Activated naive CD4-positive, alpha-beta T cell treated with anti-CD3 and anti-CD28 coated beads, Interleukin-2, amount 50 U/mL, for 24 hours (primary cell): Measurements from ENCODE around the gene CLDN6.

Experiments
- H3K27ac Mint-ChIP-seq: one replicate; pipeline ENCODE4 v1.8.0; 2021; ENCODE audit warnings: mild to moderate bottlenecking, mixed read lengths
- H3K27me3 Mint-ChIP-seq: one replicate; pipeline ENCODE4 v1.8.0; 2021; ENCODE audit warnings: mixed read lengths
- H3K36me3 Mint-ChIP-seq: one replicate; pipeline ENCODE4 v1.8.0; 2021; ENCODE audit warnings: mixed read lengths
- H3K4me1 Mint-ChIP-seq: one replicate; pipeline ENCODE4 v1.8.0; 2021; ENCODE audit warnings: mixed read lengths
- H3K4me3 Mint-ChIP-seq: one replicate; pipeline ENCODE4 v1.8.0; 2021; ENCODE audit warnings: mild to moderate bottlenecking, mixed read lengths
- H3K9me3 Mint-ChIP-seq: one replicate; pipeline ENCODE4 v1.8.0; 2021; ENCODE audit warnings: mixed read lengths

The CLDN6 gene

DNA sequence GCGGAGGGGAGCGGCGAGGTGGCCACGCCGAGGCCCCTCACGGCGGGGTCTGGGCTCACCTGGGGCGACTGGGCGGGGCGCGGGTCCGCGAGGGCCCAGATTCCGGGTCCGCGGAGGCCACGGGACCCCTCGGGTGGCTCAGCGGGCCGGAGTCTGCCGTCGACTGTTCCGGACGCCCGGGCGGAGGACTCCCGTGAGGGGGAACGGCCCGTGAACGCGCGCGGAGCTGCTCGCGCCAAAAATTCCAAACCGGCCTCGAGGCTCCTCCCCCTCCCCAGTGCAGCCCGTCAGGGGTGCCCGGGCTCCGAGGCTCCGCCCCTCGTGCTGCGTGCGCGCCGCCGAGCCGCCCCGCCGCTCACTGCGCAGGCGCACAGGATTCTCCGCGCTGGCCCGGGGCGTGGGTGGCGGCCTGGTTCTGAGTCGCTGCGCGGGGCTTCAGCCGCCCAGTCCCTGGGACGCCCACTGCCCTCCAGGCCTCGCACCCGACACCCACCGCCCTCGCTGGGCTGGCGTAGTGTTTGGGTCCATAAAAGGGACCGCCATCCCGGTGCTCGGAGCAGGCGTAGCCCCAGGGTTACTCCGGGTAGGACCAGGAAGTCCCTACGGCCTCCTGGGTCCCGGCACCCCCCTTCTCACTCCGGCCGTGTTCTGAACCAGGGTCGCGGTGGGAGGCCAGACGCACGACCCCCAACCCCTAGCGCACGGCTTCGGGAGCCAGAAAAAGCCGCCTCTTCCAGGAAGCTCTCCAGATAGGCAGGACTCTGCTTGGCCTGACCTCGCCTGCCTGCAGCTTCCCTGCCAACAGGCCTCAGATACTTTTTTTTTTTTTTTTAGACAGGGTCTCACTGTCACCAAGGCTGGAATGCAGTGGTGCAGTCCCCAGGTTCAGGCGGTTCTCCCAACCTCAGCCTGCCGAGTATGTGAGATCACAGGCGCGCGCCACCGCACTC is 37.5 kb downstream of the CLDN6 start, which contains the start of gene PKMYT1:
Gene PKMYT1, minus strand, starts transcription at position 220 of the 950 bp plus-strand sequence. CDS start 789 bp downstream, outside the sequence.
- no peaks in the 10 kb centered on the region for H3K9me3 Mint-ChIP-seq
- H3K4me1 Mint-ChIP-seq: peaks cover 16% of the 10 kb centered on the region
- peak within 1 kb of the TSS; percentile 85 for H3K4me3 Mint-ChIP-seq
- no peaks in the 10 kb centered on the region for H3K36me3 Mint-ChIP-seq
- H3K27me3 Mint-ChIP-seq: no peaks in the 10 kb centered on the region
- H3K27ac Mint-ChIP-seq: no peak within 1 kb of the TSS

DNA sequence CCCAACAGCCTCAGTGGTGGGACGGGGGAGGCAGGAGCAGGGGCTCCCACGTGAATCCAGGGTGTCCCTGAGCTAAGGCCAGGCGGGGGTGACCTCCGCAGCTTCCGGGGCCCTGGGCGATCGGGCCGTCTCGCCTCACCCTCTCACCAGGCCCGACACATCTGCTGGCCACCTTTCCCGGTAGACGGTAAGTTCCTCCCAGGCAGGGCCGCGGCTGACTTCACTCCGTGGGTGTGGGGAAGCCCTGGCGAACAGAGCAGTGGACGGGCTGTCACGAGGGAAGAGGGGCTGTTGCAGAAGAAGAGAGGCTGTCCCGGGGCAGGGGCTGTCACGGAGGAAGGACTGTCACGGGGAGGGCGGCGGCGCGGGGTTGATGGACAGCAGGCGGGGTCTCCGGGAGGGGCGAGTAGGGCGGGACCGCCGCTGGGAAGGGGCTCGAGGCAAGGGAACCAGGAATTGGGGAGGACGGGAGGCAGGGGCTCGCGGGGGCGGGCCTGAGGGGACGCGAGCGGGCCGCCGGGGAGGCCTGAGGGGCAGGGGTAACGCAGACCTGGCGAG is 38.2 kb downstream of the CLDN6 start:
- Mint-ChIP-seq H3K4me3 (peak overlapping the region; percentile 74), H3K27ac (no peak overlapping the region), H3K36me3 (no peaks in the 10 kb centered on the region), H3K27me3 (no peaks in the 10 kb centered on the region), H3K4me1 (peaks cover 16% of the 10 kb centered on the region), H3K9me3 (no peaks in the 10 kb centered on the region)

DNA sequence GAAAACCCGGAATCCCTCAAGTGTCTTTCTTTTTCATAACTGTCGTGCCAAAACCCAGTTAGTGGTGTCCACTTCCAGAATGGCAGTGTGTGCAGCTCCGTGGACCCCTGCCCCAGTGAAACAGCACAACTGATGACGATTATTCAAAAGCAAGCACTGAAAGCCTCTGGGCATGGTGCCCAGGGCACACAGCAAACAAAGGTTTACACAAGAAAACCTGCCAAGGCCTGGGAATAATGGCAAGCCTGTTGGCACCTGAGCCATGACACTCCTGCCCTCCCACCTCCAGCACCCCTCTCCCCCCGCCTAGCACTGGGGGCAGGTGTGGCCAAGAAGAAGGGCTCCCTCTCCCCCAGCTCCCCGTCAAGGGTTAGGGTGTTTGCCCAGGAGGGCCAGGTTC is 40.5 kb downstream of the CLDN6 start:
- H3K9me3 Mint-ChIP-seq: no peaks in the 10 kb centered on the region
- no peak overlapping the region for H3K4me3 Mint-ChIP-seq
- H3K27me3 Mint-ChIP-seq: no peaks in the 10 kb centered on the region
- H3K27ac Mint-ChIP-seq: no peak overlapping the region
- peaks cover 12% of the 10 kb centered on the region for H3K4me1 Mint-ChIP-seq
- no peaks in the 10 kb centered on the region for H3K36me3 Mint-ChIP-seq

DNA sequence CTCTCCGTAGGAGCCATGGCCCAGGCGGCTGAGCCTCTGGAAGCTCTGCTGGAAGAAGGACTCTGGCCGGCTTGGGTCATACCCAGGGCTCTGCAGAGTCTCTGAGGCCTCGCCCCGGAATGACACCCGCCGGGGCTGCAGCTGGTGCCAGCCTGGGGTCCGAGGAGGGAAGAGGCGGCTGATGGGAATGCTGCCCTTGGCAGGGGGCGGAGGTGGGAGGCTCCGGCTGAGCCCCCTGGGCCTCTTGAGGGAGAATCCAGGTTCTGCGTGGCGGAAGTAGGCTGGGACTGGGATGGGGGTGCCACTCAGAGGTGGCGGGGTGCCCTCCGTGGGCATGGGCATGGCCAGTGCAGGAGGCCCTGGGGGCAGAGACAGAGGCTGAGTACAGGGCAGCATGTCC is 41.3 kb downstream of the CLDN6 start:
- no peaks in the 10 kb centered on the region for H3K9me3 Mint-ChIP-seq
- H3K27me3 Mint-ChIP-seq: peaks cover 2% of the 10 kb centered on the region
- no peak overlapping the region for H3K27ac Mint-ChIP-seq
- peaks cover 10% of the 10 kb centered on the region for H3K4me1 Mint-ChIP-seq
- H3K4me3 Mint-ChIP-seq: no peak overlapping the region
- H3K36me3 Mint-ChIP-seq: no peaks in the 10 kb centered on the region

DNA sequence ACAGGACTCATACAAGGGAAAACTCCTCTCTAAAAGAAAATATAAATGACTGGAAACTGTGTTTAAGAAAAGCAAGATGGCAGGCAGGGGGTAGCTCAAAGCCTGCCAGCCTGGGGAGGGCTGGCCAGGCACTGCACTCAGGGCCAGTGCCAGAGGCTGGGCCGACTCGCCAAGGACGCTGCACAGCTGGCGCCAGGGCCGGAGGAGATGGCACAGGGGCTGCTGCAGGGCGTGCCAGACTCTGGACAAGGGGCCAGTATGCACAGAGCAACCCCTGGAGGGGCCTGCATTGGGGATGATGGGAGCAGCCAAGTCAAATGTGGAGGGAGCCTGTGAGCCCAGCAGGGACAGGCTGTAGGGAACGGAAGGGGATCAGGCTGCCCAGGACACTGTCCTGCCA is 41.8 kb downstream of the CLDN6 start:
- peaks cover 6% of the 10 kb centered on the region for H3K4me1 Mint-ChIP-seq
- H3K36me3 Mint-ChIP-seq: no peaks in the 10 kb centered on the region
- H3K27me3 Mint-ChIP-seq: peaks cover 2% of the 10 kb centered on the region
- no peak overlapping the region for H3K4me3 Mint-ChIP-seq
- no peaks in the 10 kb centered on the region for H3K9me3 Mint-ChIP-seq
- H3K27ac Mint-ChIP-seq: no peak overlapping the region

DNA sequence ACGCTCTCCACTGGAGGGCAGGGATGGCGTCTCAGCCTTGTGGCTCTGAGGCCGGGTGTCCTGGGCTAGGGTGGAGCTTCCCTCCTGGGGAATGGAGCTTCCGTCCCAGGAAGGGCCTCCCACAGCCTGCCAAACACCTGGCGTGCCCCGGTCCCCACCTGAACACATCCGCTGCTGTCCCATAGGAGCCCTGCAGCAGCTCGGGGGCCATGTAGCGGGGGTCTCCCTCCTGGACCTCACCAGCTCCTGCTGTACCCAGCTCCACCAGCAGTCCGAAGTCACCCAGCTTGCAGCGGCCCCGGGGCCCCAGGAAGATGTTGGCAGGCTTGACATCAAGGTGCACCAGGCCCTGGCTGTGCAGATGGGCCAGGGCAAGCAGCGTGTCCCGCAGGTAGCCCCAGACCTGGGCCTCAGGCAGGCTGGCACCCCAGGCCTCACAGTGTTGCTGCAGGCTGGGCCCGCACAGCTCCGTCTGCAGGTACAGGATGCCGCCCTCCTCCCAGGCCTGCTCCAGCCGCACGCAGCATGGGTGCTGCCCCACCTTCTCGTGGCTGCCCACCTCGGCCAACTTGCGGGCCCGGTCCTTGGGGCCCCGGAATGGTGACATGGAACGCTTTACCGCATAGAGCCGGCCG is 42.7 kb downstream of the CLDN6 start:
- no peak overlapping the region for H3K4me3 Mint-ChIP-seq
- no peaks in the 10 kb centered on the region for H3K9me3 Mint-ChIP-seq

DNA sequence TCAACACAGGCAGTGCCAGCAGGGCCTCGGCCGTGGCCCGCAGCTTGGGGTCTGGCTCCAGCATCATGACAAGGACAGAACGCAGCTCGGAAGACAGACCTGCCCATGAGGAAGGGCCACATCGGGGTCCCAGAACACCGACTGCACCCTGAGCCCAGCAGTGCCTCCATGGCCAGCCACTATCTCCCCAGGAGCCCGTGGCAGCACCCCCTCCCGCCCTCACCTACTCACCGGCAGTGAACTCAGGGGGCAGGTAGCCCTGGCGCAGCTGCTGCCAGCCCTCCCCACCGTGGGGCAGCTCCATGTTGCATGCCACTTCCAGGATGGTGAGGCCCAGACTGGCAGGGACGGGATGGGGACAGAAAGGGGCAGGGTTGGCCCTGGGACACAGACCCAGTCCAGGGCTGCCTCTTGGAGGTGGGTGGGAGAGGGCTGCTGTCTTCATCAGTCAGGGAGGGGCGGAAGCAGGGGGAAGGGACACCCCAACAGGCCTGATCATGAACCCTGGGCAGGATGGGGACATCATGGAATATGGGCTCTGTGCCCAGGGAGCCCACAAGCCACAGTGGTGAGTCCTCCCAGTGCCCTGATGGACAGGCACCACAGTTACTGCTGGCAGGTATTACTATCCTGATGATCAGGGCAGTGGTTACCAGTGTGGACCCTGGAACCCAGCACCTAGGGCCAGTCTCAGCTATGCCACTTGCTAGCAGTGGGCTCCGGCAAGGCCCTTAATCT is 43.5 kb downstream of the CLDN6 start:
- Mint-ChIP-seq H3K4me3 (no peak overlapping the region), H3K9me3 (no peaks in the 10 kb centered on the region), H3K27me3 (peaks cover 2% of the 10 kb centered on the region), H3K27ac (peak overlapping the region; percentile 70), H3K4me1 (no peaks in the 10 kb centered on the region), H3K36me3 (no peaks in the 10 kb centered on the region)

More for the DNA sequence above, 42.7 kb downstream of the CLDN6 start:
- Mint-ChIP-seq H3K36me3 (no peaks in the 10 kb centered on the region), H3K27me3 (peaks cover 2% of the 10 kb centered on the region), H3K4me1 (no peaks in the 10 kb centered on the region), H3K27ac (no peak overlapping the region)

DNA sequence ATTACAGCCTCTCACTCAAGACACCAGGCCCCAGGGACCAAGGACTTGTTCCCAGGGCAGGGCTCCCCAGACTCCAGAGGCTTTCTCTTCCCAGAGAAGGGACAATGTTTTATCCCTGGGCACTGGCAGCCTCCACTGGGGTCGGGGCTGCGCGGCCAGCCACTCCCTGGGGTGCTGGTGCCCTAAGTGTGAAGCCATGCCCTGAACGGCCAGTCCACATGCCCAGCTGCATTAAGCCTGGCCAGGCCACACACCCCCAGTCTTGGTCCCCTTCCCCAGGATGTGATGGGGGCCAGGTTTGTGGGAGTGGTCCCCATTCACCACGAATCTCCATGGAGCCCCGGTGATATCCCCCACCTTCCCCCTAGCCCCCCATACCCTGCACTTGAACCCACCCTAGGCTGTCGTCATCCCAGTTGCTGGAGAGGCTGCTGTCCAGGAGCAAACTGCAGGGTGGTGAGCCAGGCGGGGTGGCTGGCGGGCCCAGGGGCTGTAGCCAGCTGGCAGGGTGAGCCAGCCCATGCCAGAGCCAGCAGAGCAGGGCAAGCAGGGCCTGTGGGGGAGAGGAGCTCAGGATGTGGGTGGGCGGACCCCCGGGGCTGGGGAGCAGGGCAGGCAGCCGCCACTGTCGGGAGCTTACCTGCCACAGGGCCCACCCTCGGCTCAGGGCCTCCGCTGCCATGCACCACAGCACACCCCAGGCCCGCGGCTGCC is 44.2 kb downstream of the CLDN6 start:
- Mint-ChIP-seq H3K27ac (peak overlapping the region; percentile 70), H3K36me3 (no peaks in the 10 kb centered on the region), H3K9me3 (no peaks in the 10 kb centered on the region), H3K4me3 (no peak overlapping the region), H3K4me1 (no peaks in the 10 kb centered on the region), H3K27me3 (peaks cover 2% of the 10 kb centered on the region)

DNA sequence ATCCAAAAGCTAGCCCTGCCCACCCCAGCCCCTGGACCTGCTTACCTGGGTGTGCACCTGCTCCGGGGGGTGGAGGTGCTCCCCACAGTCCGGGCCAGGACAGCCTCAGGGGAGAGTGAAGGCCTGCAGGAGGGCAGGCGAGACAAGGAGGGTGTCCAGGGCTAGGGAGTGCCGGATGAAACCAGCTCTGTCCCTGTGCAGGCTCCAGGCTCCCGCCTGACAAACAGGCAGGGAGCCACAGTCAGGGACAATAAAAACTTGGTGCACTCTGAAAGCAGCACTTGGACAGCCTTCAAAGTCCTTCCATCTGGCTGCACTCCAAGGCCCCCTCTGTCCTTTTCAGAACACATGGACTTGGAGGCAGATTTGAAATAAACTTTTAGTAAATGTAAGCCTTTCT is 44.9 kb downstream of the CLDN6 start:
- Mint-ChIP-seq H3K4me3 (no peak overlapping the region), H3K27ac (no peak overlapping the region), H3K9me3 (no peaks in the 10 kb centered on the region), H3K27me3 (peaks cover 7% of the 10 kb centered on the region), H3K36me3 (no peaks in the 10 kb centered on the region), H3K4me1 (peaks cover 6% of the 10 kb centered on the region)

DNA sequence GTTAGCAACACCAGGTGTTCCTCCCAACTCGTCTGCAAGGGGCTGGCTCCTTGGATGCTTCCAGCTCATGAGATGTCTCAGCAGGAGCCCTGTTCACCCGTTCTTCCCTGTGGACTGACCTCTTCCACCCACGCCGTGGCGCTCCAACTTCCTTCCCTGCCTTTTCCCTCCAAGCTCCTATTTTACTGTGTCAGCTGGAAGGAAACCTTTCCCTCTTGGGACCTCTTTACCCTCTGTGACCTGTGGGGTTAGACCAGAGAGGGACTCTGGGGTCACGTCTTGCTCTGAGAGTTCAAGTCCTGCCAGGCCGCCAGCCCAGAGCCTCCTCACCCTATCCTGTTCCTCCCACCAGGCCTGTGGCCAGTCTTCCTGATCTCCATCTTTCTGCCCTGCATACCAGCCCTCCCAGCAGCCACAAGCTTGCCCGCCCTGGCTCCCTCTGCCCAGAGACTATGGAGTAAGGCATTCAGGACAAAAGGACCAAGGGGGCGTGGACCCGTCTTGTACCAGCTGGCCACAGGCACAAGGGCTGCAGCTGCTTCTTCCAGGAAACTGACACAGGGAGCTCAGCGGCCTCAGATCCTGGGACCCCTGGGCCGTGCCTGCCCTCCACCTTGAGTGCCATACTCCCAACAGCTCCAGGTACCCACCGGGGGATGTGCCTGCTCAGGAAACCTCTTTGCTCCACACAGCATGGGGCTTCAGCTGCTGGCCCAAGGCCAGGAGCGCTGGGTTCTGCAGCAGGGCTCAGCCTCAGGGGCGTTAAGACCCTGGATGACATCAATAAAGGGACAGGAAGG is 45.8 kb downstream of the CLDN6 start:
- peaks cover 9% of the 10 kb centered on the region for H3K4me1 Mint-ChIP-seq
- peak overlapping the region; percentile 12 for H3K27ac Mint-ChIP-seq
- no peak overlapping the region for H3K4me3 Mint-ChIP-seq
- no peaks in the 10 kb centered on the region for H3K9me3 Mint-ChIP-seq
- H3K27me3 Mint-ChIP-seq: peaks cover 8% of the 10 kb centered on the region
- no peaks in the 10 kb centered on the region for H3K36me3 Mint-ChIP-seq

DNA sequence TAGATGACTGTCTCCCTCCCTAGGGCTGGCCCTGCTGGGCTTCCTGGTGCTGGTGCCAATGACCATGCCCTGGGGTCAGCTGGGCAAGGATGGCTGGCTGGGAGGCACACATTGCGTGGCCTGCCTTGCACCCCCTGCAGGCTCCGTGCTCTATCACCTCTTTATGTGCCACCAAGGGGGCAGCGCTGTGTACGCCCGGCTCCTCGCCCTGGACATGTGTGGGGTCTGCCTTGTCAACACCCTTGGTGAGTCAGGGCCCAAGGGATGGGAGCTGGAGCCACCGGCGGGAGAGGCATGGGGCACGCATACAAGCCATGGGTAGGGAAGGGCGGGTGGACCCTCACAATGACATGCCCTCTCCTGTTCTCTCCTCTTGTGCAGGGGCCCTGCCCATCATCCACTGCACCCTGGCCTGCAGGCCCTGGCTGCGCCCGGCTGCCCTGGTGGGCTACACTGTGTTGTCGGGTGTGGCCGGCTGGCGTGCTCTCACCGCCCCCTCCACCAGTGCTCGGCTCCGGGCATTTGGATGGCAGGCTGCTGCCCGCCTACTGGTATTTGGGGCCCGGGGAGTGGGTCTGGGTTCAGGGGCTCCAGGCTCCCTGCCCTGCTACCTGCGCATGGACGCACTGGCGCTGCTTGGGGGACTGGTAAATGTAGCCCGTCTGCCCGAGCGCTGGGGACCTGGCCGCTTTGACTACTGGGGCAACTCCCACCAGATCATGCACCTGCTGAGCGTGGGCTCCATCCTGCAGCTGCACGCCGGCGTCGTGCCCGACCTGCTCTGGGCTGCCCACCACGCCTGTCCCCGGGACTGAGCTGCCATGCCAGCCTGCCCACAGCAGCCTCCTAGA is 46.6 kb downstream of the CLDN6 start:
- H3K9me3 Mint-ChIP-seq: no peaks in the 10 kb centered on the region
- peaks cover 8% of the 10 kb centered on the region for H3K27me3 Mint-ChIP-seq
- H3K27ac Mint-ChIP-seq: peak overlapping the region; percentile 68
- no peaks in the 10 kb centered on the region for H3K36me3 Mint-ChIP-seq
- peaks cover 9% of the 10 kb centered on the region for H3K4me1 Mint-ChIP-seq
- H3K4me3 Mint-ChIP-seq: peak overlapping the region; percentile 57

DNA sequence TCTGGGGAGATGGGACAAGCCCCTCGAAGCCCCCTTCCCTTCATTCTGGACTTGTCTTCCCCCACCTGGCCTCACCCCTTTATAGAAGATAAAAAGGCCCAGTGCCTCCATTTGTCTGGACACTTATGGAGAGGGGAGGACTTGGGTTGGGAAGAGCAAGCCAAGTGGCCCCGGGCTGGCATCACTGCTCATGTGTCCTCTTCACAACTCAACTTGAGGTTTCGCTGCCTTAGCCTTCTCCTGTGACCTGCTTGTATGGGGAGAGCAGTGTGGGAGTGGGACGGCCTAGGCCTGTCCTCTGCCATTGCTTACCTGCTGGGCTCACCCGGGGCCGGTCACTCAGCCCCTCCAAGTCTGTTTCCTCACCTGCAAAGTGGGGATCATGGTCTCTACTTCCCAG is 47.4 kb downstream of the CLDN6 start:
- Mint-ChIP-seq H3K27ac (no peak overlapping the region), H3K4me1 (peaks cover 9% of the 10 kb centered on the region), H3K4me3 (peak overlapping the region; percentile 57), H3K27me3 (peaks cover 8% of the 10 kb centered on the region), H3K9me3 (no peaks in the 10 kb centered on the region), H3K36me3 (no peaks in the 10 kb centered on the region)

DNA sequence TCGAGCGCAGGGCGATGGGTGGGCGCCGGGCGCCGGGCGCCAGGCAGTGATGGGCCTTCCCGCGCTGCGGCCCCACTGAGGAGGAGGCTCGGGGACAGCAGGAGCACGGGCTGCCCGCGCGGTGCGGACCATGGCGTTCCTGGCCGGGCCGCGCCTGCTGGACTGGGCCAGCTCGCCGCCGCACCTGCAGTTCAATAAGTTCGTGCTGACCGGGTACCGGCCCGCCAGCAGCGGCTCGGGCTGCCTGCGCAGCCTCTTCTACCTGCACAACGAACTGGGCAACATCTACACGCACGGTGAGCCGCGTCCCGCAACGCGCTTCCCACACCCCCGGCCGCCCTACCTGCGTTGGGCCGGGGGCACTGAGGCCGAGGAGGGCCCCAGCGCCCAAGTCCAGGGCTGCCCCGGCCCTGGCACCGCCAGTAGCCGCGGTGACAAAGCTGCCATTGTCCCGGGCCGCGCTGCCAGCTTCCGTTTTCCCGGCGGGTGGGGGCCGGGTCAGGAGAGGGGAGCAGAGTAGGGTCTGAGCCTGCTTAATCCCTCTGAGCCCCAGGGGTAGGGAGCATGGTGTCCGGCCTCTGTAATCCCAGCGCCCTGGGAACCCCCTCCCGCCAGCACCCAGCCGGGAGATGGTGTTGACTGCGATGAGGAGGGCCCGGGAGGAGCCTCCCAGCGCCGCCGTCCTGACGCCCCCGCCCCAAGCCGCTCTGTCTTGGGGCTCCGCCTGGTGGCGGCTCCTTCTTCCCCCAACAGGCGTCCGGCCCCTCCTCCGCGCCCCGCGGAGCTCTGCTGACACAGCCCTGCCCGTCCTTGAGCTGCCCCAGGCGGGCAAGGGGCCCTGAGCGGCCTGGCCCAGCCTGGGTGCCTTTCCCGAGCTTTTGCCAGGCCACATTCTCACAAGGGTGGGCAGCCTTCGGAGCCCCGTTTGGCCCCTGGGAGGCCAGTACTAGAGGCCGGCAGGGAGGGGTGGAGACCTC is 48.1 kb downstream of the CLDN6 start:
- peaks cover 9% of the 10 kb centered on the region for H3K4me1 Mint-ChIP-seq
- no peak overlapping the region for H3K27ac Mint-ChIP-seq
- H3K36me3 Mint-ChIP-seq: no peaks in the 10 kb centered on the region
- H3K9me3 Mint-ChIP-seq: no peaks in the 10 kb centered on the region
- H3K4me3 Mint-ChIP-seq: peak overlapping the region; percentile 57
- peaks cover 11% of the 10 kb centered on the region for H3K27me3 Mint-ChIP-seq
